PC-9 (cell line): ENCODE measurements around the gene ATAD3A. TPM values are rescaled to one million over a fixed set of nuclear protein-coding genes. Genes with fewer than 3 reads are reported as not detected.
"Not testable (repeated sequence)": the region's sequence is repeated elsewhere in the genome, so short reads cannot be mapped to it uniquely, and the experiment has no call there.

Experiments used
- BruUV-seq: library from RNA; stranded (reverse); fragments of 400-500 nt; replicated peaks from 2 replicates; lab custom pipeline; 2021; lab: Mats Ljungman, UMichigan
- CTCF ChIA-PET: fragments of 300-600 bp; sonication (Branson Sonifier 250); formaldehyde crosslinking; loops from one replicate; lab custom pipeline; 2022; ENCODE audit warnings: antibody characterized with exemption; lab: Charles Lee
- POLR2A ChIA-PET: fragments of 300-600 bp; sonication (Branson Sonifier 250); formaldehyde crosslinking; loops from one replicate; lab custom pipeline; 2022; ENCODE audit warnings: antibody characterized with exemption; ENCODE audit not compliant: unreplicated experiment; lab: Charles Lee
- DNase-seq, 2 experiments: peaks; one replicate each; pipeline versions ENCODE4 v3.0.0 to v3.0.0-alpha.2; 2015 to 2022; ENCODE audit warnings: mixed read lengths in 1 of 2
- H2AFZ ChIP-seq: fragments of 200-600 bp; sonication (generic); 2 replicates; pipeline ENCODE4 v1.8.1; 2017; ENCODE audit warnings: antibody characterized with exemption
- H3F3A ChIP-seq: fragments of 200-600 bp; sonication (generic); 2 replicates; pipeline ENCODE4 v1.8.1; 2017; ENCODE audit warnings: antibody characterized with exemption, mild to moderate bottlenecking, low read depth; ENCODE audit not compliant: insufficient read depth
- H3K27ac ChIP-seq: fragments of 200-600 bp; sonication (generic); 2 replicates; pipeline ENCODE4 v1.6.1; 2016; ENCODE audit warnings: mixed run types
- H3K27me3 ChIP-seq: fragments of 200-600 bp; sonication (generic); 2 replicates; pipeline ENCODE4 v1.6.1; 2016; ENCODE audit warnings: low read depth, mixed run types; ENCODE audit not compliant: insufficient read depth
- H3K36me3 ChIP-seq: fragments of 200-600 bp; sonication (generic); 2 replicates; pipeline ENCODE4 v1.6.1; 2016; ENCODE audit warnings: low read depth, mixed run types
- H3K4me1 ChIP-seq: fragments of 200-600 bp; sonication (generic); replicated peaks from 2 replicates; pipeline ENCODE4 v1.6.1; 2016; ENCODE audit warnings: mixed run types; ENCODE audit not compliant: insufficient read depth
- H3K4me2 ChIP-seq: fragments of 200-600 bp; sonication (generic); 2 replicates; pipeline ENCODE4 v1.6.1; 2017; ENCODE audit warnings: mixed run types
- H3K4me3 ChIP-seq: fragments of 200-600 bp; sonication (generic); 2 replicates; pipeline ENCODE4 v1.6.1; 2016; ENCODE audit warnings: mixed run types
- H3K79me2 ChIP-seq: fragments of 200-600 bp; sonication (generic); 2 replicates; pipeline ENCODE4 v1.6.1; 2017; ENCODE audit warnings: low read depth, mixed run types
- H3K9me2 ChIP-seq: fragments of 200-600 bp; sonication (generic); 2 replicates; pipeline ENCODE4 v1.8.1; 2017; ENCODE audit warnings: mild to moderate bottlenecking; ENCODE audit not compliant: insufficient read depth
- H3K9me3 ChIP-seq: fragments of 200-600 bp; sonication (generic); 2 replicates; pipeline ENCODE4 v1.8.1; 2016; ENCODE audit warnings: low read depth; ENCODE audit not compliant: insufficient read depth
- H4K20me1 ChIP-seq: fragments of 200-600 bp; sonication (generic); 2 replicates; pipeline ENCODE4 v1.8.1; 2017; ENCODE audit not compliant: insufficient read depth
- CTCF ChIP-seq: fragments of 200-600 bp; sonication (generic); conservative IDR thresholded peaks from 2 replicates; pipeline ENCODE4 v1.6.1; 2017; ENCODE audit warnings: mixed run types, antibody characterized with exemption, mild to moderate bottlenecking, moderate library complexity
- intact Hi-C: fragments of 100-400 bp; cut with micrococcal nuclease; formaldehyde crosslinking; loops from one replicate; pipeline ENCODE4 v1.10.0; 2022; ENCODE audit not compliant: unreplicated experiment
- total RNA-seq: library from RNA; stranded (reverse); gene quantifications from 2 replicates; pipeline ENCODE4 v1.2.3, GENCODE V29; 2021

ATAD3A gene
- total RNA-seq, 1 experiment from 2014 or later, result 43.6 TPM

- not testable (repeated sequence) for H3K4me3 ChIP-seq, H3K9me3 ChIP-seq, H3K27ac ChIP-seq, BruUV-seq, H3K36me3 ChIP-seq, H2AFZ ChIP-seq, H4K20me1 ChIP-seq, H3K79me2 ChIP-seq, H3K9me2 ChIP-seq, H3K27me3 ChIP-seq
- CTCF ChIA-PET, result interaction anchor here (0.6 to 1.3 kb wide), 2 partner anchors 129 to 134 kb away, joined by 5 to 7 read pairs; no protein-coding TSS in a partner anchor
- intact Hi-C loops, result loop anchor here (1.0 to 10.0 kb wide), 4 partner anchors 72 to 200 kb away; partner anchors contain the start of genes ACAP3, AURKAIP1 and PUSL1
- H3K4me1 ChIP-seq, result peaks cover 11% of the 10 kb centered on the region
- peak; percentile 76 to 92 for DNase-seq
- TF ChIP-seq CTCF, result peak; percentile 77
- POLR2A ChIA-PET, result interaction anchor here (0.5 kb wide), 1 partner anchor 132 kb away, joined by 7 read pairs; no protein-coding TSS in a partner anchor
- peaks cover 24% of the 10 kb centered on the region for H3F3A ChIP-seq
- H3K4me2 ChIP-seq, result peak overlapping the region; percentile 63
Measured at GRCh38 chr1:1504777-1505365, 7.1 kb upstream of the ATAD3A start.

- H3K9me3 ChIP-seq, H3K9me2 ChIP-seq, H4K20me1 ChIP-seq, H3K27ac ChIP-seq, H3K79me2 ChIP-seq, H3K36me3 ChIP-seq, H3K4me3 ChIP-seq, H3K27me3 ChIP-seq, H2AFZ ChIP-seq: not testable (repeated sequence)
- peak; percentile 53; the same call in 1 of the 2 replicates for TF ChIP-seq CTCF
- ChIA-PET CTCF (interaction anchor here (0.6 to 1.3 kb wide), 4 partner anchors 57 to 343 kb away, joined by 5 to 7 read pairs (median 6); no protein-coding TSS in a partner anchor), POLR2A (interaction anchor here (0.5 to 0.6 kb wide), 3 partner anchors 72 to 133 kb away, joined by 3 to 7 read pairs (median 5); no protein-coding TSS in a partner anchor)
- H3F3A ChIP-seq, result peaks cover 24% of the 10 kb centered on the region
- intact Hi-C loops, result loop anchor here (1.0 to 10.0 kb wide), 4 partner anchors 73 to 201 kb away; partner anchors contain the start of genes ACAP3, AURKAIP1 and PUSL1
- peak overlapping the region; percentile 63 for H3K4me2 ChIP-seq
- DNase-seq, result peak in 1 of 2 experiments; percentile 42
- H3K4me1 ChIP-seq, result peaks cover 11% of the 10 kb centered on the region
- BruUV-seq, result TSS peak; percentile 72
Measured at GRCh38 chr1:1505366-1505798, 6.6 kb upstream of the ATAD3A start.

- not testable (repeated sequence) for H4K20me1 ChIP-seq, H3K9me3 ChIP-seq, H3K36me3 ChIP-seq, H3K27ac ChIP-seq, H3K9me2 ChIP-seq, H3K4me3 ChIP-seq, H2AFZ ChIP-seq, H3K27me3 ChIP-seq, H3K79me2 ChIP-seq, BruUV-seq, DNase-seq
- intact Hi-C loops, result loop anchor here (1.0 to 10.0 kb wide), 4 partner anchors 73 to 201 kb away; partner anchors contain the start of genes ACAP3, AURKAIP1 and PUSL1
- CTCF ChIA-PET, result interaction anchor here (0.6 to 1.3 kb wide), 3 partner anchors 58 to 343 kb away, joined by 5 to 6 read pairs (median 5); no protein-coding TSS in a partner anchor
- peak overlapping the region; percentile 63 for H3K4me2 ChIP-seq
- POLR2A ChIA-PET, result interaction anchor here (0.5 to 0.6 kb wide), 3 partner anchors 72 to 134 kb away, joined by 3 to 7 read pairs (median 5); no protein-coding TSS in a partner anchor
- peaks cover 24% of the 10 kb centered on the region for H3F3A ChIP-seq
- peaks cover 15% of the 10 kb centered on the region for H3K4me1 ChIP-seq
Measured at GRCh38 chr1:1505801-1506200, 6.2 kb upstream of the ATAD3A start.
